CD4-positive, alpha-beta T cell treated with Interleukin-6 at 100 ng/mL for 8 hours (primary cell): ENCODE measurements around the gene LAMP2.
"Not testable (repeated sequence)": the region's sequence is repeated elsewhere in the genome, so short reads cannot be mapped to it uniquely, and the experiment has no call there.

ENCODE experiments used
- DNase-seq: peaks from one replicate; pipeline ENCODE4 v3.0.0-alpha.2; 2020; ENCODE audit warnings: mixed read lengths, low spot score

The LAMP2 gene

DNA sequence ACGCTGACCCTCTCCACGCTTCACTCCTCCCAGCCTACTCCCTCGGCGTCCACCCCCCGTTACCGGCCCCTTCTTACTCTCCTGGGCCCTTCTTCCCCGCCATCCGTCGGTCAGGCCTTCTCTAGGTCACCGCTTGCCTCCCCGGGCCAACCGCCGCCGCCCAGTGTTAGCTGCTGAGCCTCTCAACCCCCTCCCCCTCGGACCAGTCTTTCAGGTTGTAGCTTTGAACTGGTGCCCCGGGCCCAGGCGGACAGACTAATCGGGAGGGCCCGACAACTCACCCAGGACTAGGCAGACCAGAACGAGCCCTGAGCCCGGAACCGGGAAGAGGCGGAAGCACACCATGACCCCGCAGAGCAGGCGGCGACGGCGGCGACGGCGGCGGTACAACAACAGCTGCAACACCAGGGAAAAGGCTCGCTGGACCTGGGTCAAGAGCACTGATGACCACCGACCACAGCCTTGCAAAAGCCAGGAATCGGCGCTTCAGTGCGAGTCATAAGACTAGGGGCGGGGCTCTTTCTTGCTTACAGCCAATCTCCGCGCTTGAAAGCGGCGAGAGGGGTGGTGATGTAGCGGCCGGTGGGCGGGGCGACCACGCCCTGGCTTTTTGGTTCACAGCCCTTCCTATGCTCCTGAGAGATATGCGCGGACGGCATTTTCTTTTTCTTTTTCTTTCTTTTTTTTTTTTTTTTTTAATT is at the start of gene LAMP2:
LAMP2 (minus strand) TSS at position 472 of the 701 bp plus-strand sequence; CDS start at position 345, 127 bp downstream.
- DNase-seq = peak; percentile 76

DNA sequence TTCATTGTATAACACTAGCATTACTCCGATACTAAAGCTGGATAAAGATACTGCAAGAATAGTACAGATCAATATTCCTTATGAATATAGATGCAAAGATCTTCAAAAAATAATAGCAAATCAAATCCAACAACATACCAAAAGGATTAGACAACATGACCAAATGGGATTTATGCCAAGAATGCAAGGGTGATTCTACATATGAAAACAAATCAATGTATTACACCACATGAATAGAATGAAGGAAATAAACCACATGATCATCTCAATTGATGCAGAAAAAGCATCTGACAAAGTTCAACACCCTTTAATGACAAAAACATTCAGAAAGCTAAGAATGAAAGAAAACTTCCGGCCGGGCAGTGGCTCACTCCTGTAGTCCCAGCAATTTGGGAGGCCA is 48.8 kb upstream of the LAMP2 start:
- no peak for DNase-seq

DNA sequence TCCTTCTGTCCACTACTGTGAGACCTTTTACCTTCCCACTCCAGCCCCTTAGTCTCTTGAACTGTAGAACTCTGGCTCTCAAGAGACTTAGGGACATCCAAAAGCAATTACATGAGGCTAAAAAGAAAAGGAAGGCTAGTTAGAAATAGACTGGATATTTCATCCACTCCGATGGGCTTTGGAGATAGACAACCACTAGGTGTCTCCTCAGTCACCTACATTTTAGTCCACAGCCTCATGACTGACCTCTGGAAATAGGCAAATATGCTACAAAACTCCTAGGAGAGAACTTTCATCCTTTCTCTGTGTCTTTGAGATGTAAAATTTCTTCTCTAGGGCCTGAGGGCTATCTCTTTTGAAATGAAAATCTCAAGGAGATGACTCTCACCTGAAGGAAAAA is 45.1 kb upstream of the LAMP2 start:
- no peak for DNase-seq

DNA sequence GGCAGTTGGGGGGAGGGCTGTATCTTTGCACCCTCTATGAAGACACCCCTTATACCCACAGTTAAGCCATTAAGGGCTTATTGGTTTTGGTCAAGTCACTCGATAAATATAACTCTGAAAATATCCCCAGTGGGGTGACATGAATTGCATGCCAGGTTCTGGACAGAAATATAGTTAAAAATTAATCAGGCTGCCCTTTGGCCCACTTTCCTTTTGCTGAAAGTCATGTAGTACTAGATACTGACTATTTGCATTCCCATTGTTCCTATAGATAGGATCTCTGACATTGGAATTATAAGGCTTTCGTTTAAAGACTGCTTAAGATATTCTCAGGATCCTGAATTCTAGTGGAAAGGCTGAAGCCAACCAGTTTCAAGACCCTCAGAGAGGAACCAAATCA is 43.5 kb upstream of the LAMP2 start:
- DNase-seq = no peak

DNA sequence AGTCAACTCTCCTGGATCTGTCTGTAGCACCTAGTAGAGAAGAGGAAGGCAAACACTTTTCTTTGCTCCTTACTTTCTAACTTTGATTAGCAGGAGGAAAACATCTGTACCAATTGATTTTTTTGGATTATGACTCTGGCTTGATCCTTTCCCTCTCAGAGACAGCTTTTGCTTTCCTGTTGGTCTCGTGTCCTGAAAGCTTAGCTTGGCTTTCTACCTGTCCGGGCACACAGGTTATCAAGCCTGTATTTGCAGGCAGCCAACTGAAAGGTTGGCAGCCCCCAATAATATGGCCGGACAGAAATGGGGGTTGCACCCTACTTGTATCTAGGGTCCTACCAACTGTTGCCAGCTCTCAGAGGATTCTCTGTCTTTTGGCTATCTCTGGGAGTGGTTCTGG is 43.1 kb upstream of the LAMP2 start:
- DNase-seq = no peak

DNA sequence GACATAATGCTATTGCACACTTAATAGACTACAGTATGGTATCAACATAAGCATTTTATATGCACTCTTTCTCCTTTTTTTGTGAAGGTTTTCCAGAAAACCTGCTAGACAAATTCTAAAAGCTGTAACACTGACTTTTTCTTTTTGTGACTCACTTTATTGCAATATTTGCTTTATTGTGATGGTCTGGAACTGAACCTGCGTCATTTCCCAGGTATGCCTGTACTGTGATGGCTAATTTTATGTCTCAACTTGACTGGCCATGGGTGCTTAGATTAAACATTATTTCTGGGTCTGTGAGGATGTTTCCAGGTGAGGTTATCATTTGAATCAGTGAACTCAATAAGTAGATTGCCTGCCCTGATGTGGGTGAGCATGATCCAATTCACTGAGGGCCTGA is 35.5 kb upstream of the LAMP2 start:
- no peak for DNase-seq

DNA sequence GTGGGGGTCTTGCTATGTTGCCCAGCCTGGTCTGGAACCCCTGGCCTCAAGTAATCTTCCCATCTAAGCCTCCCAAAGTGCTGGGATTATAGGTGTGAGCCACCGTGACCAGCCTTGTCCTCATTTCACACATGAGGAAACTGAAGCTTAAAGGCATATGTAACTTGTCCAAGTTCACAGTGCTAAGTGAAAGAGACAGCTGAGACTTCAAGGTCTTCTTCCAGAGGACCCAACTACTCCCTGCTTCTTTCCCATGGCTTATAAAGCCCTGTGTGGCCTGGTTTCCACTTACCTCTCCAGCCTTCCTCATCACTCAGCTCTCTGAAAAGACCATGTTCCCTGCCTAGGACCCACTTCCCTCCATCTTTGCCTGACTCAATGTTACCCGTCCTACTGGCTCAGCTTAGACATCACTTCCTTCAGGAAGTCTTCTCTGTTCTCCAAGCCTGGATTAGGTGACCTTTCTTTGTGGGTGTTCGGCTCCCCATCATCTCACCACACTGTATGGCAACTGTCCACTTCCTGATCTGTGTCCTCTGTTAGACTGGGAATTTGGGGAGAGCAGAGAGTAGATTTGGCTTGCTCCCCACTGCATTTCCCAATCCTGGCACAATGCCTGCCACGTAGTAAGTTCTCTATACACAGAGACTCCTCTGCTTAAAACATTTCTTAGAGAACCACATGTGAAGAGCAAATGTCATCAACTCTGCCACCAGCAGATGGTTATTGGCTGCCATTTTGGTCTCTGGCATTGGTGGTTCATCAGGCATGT is 30.4 kb upstream of the LAMP2 start:
- DNase-seq = no peak

DNA sequence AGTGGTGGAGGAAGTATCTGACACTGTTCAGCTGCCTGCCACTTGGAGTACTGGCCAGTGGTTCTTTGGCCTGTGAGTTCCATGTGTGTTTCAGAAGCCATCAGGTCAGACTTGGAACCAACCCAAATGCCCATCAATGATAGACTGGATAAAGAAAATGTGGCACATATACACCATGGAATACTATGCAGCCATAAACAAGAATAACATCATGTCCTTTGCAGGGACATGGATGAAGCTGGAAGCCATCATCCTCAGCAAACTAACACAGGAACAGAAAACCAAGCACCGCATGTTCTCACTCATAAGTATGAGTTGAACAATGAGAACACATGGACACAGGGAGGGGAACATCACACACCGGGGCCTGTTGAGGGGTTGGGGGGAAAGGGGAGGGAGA is 21.0 kb upstream of the LAMP2 start:
- not testable (repeated sequence) for DNase-seq

DNA sequence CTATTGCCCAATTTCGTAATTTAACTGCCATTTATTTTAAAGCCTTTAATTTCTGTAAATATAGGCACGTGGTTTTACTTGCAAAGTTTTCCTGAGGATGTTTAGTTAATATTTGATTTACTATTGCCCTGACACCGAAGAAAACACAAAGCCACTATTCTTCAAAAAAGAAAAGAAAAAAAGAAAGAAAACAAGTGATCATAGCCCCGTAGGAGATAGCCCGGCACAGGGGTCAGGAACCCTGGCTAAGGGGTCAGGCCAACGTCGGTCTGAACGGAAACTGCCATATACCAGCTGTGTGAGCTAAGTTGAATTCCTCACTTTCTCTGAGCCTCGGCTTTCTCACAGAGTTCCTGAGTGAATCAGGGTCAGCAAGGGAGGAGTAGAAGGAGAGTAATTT is 17.7 kb upstream of the LAMP2 start:
- DNase-seq = no peak

DNA sequence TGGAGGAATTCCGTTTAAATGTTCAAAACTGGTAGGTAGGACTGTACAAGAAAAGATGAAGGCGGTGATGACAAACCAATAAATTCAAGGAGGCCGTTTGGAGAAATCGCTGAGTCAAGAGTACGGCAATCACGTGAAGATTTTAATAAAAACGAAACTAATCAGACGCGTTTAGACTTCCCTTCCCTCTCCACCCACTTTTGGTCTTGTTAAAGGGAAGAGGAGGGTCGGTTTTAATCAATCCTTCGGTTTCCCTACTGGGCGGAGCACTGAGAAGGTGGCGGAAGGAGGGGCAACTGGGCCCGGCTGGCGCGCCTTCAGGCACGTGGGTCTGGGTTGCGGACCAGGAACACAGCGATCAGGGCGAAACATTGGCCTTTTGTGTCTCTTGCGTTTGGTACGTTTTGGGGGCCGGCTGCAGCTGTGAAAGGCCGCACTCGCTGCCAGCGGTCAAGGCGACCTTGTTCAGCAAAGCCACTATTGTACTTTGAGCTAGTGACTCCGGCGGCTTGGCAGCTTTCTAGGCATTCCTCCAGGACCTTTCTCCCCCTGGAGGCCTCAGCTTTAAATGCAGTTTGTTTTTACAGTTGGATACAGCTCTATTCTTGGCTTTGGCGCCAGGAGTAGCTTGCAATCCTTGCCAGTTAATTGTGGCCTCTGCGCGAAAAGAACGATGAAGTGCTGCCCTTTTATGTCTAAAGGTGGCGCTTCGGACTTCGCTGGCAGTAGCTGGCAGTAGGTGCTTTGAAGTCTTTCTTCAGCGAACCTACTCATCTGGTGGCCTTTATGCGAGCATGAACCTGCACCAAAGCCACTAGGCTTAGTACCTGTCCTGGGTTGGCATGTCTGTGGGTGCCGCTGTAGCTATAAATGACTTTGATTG is 16.8 kb upstream of the LAMP2 start:
- DNase-seq = peak; percentile 43

DNA sequence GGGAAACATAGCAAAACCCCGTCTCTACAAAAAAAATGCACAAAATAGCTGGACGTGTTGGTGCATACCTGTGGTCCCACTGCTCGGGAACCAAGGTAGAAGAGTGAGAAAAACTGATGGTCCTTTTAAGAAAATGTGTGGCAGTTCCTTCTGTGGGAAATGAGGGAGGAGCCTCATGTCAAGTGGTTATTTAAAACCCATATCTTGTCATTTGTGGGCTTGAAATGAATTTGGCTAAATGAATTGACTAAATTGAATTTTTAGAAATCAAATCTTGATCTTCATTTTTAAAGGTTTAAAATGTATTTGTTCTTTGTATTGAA is 16.2 kb upstream of the LAMP2 start:
- DNase-seq = no peak

DNA sequence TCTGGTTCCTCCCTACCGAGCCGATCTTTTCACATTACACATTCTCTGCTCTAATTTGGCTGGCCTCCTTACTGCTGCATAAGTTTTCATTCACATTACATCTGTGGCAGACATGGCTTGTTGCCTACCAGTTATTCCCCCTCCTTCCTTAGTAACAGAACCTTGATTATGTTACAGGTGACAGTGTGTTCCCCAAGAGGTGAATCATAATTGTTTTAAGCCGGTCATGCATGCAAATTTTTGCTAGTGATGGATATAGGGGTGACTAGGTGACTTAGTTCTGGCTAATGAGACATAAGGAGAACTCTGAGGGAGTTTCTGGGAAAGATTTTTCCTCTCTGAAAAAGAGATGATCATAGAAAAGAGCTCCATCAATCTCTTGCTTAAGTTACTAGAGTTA is 8.4 kb upstream of the LAMP2 start:
- no peak for DNase-seq

DNA sequence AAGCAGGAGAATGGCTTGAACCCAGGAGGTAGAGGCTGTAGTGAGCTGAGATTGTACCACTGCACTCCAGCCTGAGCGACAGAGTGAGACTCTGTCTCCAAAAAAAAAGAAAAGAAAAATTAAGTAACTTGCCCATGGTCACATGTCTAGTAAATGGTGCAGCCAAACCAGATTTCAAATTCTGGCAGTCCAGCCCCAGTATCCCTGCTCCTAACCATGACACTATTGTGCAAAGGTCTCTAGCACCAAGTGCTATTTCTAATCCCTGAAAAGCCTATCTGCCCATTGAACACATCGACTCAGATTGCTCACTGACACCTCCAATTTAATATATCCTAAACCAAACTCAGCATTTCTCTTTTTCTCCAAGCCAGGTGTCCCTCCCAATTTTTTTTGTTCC is 7.6 kb upstream of the LAMP2 start:
- DNase-seq = no peak

DNA sequence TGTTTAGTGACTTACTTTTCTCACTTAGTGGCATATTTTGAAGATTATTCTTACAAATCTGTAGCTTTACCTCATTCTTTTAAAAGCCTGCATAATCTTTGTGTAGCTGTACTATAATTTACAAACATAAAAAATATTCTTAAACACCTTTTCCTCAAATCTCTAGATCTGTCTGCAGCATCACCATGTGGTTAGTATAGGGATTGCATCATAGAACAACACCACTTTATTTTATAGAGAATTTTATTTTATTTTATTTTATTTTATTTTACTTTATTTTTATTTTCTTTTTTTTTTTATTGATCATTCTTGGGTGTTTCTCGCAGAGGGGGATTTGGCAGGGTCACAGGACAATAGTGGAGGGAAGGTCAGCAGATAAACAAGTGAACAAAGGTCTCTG is 6.4 kb upstream of the LAMP2 start:
- peak; percentile 29 for DNase-seq

DNA sequence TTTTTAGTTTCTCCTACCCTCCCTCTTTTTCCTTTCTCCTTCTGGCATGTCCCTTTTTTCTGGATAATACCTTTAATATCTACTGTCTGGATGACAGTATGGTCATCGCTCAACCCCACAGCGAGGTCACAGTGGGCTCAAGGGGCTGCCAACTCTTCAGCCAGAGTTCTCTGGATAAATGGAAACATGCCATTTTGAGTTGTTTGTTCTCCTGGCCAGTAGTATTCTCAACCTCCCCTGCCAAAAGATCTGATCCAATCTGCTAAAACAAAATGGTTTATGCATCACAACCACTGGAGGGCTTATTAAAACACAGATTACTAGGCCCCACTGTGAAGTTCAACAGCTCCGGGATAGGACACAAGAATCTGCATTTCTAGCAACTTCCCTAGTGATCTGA is 5.0 kb upstream of the LAMP2 start:
- DNase-seq = no peak

DNA sequence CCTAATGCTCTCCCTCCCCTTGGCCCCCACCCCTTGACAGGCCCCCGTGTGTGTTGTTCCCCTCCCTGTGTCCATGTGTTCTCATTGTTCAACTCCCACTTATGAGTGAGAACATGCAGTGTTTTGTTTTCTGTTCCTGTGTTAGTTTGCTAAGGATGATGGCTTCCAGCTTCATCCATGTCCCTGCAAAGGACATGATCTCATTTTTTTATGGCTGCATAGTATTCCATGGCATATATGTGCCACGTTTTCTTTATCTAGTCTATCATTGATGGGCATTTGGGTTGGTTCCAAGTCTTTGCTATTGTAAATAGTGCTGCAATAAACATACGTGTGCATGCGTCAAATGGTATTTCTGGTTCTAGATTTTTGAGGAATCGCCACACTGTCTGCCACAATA is 561 bp upstream of the LAMP2 start:
- DNase-seq = not testable (repeated sequence)

DNA sequence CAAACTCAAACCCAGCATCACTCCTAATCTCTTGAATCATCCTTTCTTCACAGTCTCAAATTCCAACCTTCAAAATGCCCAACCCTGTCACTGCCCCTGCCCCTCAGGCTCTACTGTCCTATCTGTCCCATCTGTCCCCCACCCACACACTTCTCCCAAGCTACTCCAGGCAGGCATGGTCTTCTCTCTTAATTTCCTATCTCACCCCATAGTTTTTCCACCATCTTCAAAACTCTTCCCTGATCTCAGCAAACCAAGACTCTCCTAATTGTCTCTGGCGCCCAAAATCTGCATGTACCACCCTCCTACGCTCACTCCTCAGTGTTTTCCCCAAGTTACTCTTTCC is 644 bp downstream of the LAMP2 start:
- no peak for DNase-seq

DNA sequence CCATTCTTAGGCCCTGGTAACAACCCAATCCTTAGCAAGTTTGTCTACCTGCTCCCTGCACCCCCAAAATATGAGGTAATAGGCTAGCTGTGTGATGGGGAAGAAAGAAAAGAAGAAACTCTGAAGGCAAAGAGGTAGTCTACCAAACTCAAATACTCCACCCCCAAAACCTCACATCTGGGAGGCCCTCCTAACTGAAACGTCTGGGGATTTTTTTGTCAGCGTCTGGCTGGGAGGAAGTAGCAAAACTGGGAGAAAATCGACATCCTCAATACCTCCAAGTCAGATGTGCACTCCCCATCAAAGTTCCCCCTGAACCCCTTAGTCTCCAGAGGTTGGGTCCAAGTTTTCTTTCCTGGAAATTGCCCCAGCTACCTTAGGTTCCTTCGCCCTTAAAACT is 1.0 kb downstream of the LAMP2 start:
- DNase-seq = no peak

DNA sequence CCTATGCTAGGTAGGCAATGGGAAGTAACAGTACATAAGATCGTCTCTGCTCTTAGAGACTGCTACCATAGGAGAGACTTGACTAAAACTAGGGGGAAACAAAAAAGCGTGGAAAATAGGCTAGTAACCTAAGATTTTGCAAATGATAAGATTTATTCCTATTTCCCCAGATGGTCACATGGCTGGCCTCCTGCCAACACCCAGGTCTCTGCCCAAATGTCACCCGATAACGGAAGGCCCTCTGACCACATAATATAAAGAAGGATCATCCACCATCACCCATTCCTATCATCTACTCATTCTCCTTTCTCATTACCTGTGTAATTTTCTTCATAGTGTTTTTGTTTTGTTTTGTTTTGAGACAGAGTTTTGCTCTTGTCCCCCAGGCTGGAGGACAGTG is 4.7 kb downstream of the LAMP2 start:
- no peak for DNase-seq

DNA sequence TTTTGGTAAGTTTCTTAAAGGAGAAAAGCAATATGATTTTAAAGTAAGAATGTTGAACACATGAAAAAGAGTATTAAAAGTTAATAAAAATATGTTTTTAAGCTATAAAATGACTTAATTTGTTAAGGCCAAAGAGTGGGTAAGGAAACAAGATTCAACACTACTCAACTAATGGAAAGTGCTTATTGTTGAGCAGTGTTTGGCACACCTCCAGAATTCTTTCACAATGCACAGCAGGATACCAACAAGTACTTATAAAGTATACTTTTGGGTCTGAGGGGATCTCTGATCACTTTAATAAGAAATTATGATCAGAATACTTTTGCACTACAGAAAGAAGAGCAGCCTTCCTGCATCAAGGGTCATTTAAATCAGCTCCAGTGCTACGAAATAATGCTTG is 5.9 kb downstream of the LAMP2 start:
- no peak for DNase-seq

DNA sequence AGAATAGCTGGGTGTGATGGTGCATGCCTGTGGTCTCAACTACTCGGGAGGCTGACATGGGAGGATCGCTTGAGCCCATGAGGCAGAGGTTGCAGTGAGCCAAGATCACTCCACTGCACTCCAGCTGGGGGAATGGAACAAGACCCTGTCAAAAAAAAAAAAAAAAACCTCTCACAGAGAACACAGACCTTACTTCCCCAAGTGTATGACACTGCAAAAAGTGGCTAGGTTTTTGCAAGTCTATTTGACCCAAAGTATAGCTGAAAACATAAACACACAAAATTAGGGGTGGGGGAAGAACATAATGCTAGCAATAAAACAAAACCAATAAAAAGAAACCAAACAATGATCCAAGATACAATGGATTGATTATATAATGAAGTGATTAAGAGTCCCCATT is 6.7 kb downstream of the LAMP2 start:
- DNase-seq = no peak

DNA sequence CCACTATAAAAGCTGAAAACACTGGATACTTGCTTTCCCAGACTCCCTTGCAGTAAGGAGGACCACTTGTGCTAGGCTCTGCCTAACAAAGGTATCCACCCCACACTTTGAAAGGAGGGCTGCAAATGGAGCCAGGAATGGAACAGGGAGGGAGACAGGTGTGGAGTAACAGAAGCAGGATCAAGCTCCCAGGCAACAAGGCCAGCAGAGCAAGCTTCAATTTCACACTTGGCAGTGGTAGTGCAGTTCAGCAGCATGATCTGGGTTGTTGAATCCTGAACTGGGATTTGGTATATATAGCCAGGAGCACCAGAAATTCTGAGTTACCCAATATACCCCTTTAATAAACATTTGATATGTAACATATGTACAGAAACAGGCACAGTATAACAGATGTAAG is 9.8 kb downstream of the LAMP2 start:
- no peak for DNase-seq

DNA sequence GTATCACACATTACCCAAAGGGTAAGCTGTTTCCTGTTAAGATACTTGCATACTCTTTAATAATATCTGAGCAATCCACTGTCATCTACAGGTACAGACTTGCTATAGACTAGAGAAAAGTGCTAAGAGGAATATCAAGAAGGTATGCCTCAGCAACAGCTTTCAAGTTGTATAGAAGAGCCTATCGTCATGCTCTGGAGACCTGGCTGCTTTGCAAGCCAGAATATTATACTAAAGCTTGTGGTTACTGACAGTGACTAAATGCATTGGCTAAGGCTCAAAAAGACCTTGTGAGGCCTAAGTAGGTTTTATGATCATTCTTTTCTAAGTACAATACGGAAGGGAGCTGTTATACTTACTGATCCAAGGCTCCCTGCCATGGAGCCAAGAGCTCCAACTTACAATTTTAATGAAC is 11.3 kb downstream of the LAMP2 start:
- DNase-seq = peak; percentile 9
